ENCODE data around the gene FCRL4. TPM values are rescaled to one million over a fixed set of nuclear protein-coding genes. Genes with fewer than 3 reads are reported as not detected.

FCRL4 gene
- not detected in 5 replicates for total RNA-seq (2022; extraction: Qiagen RNA extraction; ENCODE audit: low read depth)

GRCh38 chr1:157597959-157598667 lies at the start of gene FCRL4:
Gene FCRL4, minus strand, starts transcription at chr1:157598085. Its CDS starts 141 bp downstream, at chr1:157597944.

DNA sequence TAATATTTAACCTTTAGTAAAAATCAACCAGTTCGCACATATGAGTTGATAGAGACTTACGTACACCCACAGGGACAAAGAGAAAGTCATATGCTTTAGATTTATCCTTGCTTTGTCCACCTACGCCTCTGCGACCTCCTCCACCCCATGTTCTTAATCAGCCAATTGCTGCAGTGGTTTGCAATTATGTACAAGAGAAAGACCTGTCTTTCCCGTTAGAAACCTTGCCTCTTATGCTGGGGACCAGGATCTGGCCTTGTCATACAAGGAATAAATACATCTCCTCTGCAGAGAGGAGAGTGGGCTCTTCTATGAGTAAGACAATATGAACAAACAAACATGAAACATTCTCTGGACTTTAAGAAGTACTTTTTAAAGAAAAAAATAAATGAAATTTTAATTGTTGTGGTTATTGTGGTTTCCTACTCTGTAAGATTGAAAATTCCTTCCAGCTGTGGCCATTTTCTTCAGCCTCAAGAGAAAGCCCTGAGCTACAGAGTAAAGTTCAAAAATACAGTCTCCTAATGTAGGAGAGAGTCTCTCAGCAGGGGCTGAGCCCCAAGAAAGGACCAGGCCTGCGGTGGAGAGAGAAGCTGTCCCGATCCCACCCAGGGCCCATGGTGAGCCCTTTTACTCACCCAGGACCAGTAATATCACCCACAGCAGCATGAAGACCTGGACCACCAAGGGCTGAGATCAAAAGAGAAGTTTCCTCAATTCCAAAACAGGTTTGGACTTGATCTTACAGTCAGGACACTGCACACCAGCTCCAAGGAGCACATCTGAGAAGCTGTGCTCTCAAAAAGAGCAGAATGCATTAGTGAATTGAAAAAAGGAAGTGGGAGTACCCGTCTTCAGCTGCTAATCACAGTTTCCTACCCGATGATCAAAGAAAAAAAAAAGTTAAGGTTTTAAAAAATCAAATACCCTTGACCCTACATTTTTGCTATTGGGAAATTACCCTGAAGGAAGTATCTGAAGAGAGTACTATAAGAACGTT lies 45.9 kb downstream of the FCRL4 start, which contains the start of gene FCRL5:
TSS of gene FCRL5 (minus strand) at position 822 of the 1,000 bp plus-strand sequence. CDS start at position 669, 153 bp downstream.

Other genes with a start within 250 kb of the FCRL4 start
- not detected in 5 replicates for gene FCRL5, start 45.6 kb downstream of the FCRL4 start, total RNA-seq (2022; extraction: Qiagen RNA extraction; ENCODE audit: low read depth)
- not detected in 5 replicates for gene FCRL3, start 102.7 kb upstream of the FCRL4 start, total RNA-seq (2022; extraction: Qiagen RNA extraction; ENCODE audit: low read depth)
- gene FCRL2, start 179.0 kb upstream of the FCRL4 start, total RNA-seq (2022; extraction: Qiagen RNA extraction; ENCODE audit: low read depth), result not detected in 5 replicates
- not detected in 5 replicates for gene FCRL1, start 222.0 kb upstream of the FCRL4 start, total RNA-seq (2022; extraction: Qiagen RNA extraction; ENCODE audit: low read depth)
- gene CD5L, start 243.7 kb upstream of the FCRL4 start, total RNA-seq (2022; extraction: Qiagen RNA extraction; ENCODE audit: low read depth), result not detected in 5 replicates

Data from A549 treated with DMSO at 1 μM for 4 hours (cell line).